GM18870 (cell line): ENCODE results near the gene SELENBP1.
"Not testable (repeated sequence)": the region's sequence is repeated elsewhere in the genome, so short reads cannot be mapped to it uniquely, and the experiment has no call there.

ENCODE experiments used
- ATAC-seq: cut with Tn5 transposase; IDR thresholded peaks from one replicate; pipeline ENCODE4 v1.9.1; 2021; ENCODE audit warnings: moderate library complexity; ENCODE audit not compliant: unreplicated experiment

Gene SELENBP1

DNA sequence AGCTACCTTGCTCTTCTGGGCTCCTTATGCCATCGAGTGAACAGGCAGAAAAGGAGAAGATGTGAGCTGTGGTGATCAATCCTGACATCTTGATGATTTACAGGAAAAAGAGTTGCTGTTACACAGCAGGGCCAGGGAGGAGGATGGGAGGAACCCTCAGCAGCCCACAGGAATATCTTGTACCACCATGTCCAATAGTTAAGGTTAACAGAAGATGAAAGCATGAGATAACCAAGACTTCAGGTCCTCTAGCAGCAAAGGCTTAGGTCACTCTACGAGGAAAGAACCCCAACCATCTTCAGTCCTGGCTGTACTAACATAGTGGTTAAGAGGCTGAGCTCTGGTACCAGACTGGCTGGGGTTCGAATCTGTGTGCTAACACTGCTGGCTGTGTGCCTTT, 12.1 kb upstream of the SELENBP1 start:
- ATAC-seq: no peak

DNA sequence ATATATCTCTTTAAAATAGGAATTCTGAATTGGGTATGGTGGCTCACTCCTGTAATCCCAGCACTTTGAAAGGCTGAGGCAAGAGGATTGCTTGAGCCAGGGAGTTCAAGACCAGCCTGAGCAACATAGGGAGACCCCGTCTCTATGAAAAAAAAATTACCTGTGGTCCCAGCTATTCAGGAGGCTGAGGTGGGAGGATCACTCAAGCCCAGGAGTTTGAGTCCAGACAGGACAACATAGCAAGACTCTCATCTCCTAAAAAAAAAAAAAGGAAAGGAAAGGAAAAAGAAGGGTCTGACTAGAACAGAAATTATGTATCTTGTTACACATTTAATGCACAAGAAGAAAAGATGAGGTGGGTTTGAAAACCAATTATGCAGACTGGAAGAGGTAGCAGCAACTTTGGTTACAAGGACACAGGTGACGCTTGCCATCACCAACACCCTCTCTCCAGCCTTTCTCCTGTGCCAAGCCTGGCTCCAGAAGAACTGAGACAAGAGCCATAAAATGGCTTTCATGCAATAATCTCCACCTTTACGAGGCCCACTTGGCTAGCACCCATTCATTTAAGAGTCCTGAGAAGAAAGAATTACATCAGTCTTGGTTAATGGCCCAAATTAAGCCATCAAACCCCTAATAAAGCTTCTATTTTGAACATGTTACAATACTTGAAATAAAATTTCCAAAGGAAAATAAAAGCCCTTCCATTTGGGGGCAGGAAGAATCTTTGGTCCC, 4.8 kb upstream of the SELENBP1 start:
- ATAC-seq: no peak

DNA sequence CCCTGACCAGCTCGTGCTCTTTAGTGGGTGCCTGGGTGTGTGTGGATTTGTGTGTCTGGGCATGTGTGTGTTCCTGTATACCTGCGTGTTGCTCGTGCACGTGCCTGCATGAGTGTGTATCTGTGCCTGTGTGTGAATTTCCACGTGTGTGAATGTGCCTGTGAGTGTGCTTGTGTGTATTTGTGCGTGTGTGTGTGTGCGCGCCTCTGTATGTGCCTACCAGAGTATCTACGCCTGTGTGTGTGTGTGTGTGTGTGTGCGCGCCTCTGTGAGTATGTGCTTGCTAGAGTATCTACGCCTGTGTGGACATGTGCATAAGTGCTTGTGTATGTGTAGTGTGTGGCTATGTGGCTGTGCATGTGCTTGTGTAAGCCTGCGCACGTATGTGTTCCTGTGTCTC, 691 bp upstream of the SELENBP1 start:
- no peak for ATAC-seq

DNA sequence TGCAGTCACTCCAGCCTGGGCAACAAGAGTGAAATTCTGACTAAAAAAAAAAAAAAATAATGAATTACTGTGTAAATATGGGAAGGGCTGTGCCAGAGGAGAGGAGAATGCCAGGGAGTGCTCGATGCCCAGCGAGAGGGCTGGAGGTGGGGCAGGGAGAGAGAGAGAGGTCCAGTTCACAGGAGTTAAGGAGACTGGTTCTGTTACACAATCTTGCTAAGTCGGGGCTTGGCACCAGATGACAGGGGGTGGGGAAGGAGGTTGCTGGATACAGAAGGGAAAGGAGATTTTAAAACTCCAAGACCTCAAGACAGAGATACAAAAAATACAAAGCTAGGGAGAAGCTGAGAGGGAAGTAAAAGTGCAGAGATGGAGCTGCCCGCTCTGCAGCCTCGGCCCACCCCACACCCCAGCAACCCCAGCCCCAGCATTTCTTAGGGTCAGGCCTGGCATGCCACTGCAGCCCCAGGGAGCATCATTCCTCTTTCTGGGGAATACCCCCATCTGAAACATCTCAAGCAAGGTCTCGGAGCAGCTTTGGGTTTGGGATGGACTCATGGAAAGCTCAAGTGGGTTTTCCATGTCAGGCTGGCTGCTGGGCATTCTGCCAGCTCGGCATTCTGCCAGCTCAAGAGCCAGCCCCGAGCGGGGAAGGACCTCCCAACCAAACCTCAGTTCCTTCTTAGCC, 991 bp downstream of the SELENBP1 start:
- no peak for ATAC-seq

DNA sequence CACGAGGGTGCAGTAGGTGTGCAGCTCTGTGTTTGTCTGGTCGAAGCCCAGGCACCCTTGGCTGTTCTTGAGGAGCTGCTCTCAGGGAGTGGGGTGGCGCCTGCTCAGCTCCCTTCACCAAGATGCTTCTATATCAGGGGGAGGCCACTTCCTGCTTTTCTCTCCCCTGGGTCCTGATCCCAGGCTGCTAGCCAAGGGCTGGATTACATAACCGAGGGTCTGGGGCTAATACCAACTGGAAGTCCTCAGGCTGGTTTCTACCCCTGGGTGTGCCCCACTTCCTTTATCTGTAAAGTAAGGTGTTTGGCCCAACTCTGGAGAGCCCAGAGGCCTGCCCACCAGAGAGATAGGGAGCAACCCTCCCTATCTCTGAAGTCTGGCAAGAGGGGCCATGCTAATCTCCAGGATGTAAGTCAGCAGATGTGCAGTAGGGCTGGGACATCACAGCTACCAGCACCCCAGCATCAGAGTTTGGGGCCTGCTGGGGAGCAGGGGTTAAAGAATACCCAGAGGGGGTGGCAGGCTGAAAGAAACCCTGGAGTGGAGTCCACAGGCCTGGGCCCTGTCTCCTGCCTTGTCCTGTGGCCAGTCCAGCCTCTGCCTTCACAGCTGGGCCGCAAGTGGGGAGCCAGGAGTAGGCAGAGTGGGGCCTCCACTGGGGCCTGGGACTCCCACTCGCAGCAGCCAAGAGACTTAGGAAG, 2.1 kb downstream of the SELENBP1 start:
- ATAC-seq: no peak

DNA sequence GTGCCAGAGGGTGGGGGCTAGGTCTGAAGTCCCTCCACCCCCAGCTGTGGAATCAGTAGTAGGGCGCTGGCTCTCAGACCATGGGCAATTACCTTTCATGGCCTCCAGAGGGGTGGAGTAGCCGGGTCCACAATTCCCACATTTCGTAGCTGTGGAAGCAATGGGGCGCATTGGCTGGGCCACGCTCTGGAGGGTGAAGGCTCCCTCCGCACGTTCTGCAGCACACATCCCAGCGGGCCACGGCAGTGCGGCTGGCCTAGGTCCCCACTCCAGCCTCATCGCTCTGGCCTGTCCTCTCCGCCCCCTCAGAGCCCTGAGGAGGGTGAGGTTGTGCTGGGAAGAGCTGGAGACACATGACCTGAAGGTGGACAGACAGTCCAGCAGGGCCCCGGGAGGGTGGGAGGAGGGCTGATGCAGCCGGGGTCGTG, 2.9 kb downstream of the SELENBP1 start:
- ATAC-seq: no peak

DNA sequence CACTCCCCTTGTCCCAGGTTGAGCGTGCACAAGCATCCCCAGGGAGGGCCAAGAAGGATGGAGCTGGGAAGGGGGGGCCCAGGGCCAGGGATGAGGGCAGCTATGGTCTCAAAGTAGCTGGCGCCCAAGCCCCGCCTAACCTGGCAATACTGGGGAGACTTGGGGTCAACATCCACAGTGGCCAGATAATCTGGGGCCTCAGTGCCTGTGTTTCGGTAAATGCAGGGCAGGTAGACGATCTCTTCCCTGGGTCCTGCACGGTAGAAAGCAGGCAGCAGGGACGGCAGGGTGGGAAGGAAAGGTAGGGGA, 3.2 kb downstream of the SELENBP1 start:
- ATAC-seq: no peak

DNA sequence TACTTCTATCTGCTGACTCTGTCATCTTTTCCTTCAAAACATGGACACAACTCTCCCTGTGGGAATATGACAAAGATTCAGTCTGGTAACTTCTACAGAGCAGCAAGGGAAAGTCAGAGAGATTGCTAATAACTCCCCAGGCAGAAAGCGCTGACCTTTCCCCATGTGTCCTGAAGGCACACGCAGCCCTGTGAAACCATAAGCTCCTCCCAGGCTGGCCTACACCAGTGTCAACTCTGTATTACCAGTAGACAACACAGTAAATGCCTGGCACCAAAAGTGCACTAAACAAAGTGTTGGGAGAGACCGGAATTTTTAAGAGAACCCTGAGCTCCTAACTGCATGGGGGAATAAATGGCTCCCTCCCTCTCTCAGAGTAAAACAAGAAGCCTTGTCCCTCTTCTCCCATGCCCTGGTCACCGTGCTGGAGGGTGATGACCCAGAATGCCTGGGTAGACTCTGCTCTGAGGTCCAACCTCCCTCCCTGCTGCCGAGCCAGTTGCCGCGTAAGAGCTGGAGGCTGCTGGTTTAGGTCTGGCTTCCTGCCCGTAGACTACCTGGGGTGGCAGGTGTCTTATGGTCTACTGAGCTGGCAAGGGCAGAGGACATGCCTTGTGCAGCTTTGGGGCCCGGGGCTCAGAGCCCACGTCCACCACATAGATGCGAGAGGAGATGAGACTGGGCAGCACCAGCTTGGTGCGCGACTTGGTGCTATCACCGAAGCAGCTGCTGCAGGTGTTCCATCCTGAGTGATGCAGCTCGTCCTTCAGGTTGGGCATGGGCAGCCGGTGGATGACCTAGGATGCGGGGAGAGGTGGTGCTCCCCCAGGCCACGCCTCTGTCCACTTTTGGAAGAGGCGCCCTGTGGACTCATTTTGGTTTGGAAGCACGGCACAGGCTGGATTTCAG, 3.9 kb downstream of the SELENBP1 start:
- ATAC-seq: no peak

DNA sequence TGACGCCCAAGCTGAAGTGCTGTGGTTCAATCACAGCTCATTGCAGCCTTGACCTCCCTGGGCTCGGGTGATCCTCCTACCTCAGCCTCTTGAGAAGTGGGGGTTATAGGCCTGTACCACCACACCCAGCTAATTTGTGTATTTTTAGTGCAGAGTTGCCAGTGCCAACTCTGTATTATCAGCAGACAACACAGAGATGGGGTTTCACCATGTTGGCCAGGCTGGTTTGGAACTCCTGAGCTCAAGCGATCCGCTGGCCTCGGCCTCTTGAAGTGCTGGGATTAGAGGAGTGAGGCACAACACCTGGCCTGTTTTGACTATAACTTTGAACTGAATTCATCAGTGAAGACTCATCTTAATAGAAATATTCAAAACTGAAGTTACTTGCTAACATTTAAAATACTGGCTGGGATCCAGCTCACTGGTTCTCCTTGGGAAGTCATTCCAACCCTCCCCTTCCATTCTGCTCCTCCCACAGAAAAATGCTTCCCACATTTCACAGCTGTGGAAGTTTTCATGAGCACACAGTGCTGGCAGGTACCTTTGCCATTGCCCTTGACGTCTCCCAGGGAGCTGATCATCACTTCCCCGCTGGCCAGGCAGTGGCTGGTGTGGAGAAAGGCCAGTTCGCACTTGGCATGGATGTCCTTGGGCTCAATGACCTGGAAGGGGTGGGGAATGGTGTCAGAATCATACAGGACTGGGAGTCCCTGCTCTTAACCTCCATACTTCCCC, 4.7 kb downstream of the SELENBP1 start:
- no peak for ATAC-seq

DNA sequence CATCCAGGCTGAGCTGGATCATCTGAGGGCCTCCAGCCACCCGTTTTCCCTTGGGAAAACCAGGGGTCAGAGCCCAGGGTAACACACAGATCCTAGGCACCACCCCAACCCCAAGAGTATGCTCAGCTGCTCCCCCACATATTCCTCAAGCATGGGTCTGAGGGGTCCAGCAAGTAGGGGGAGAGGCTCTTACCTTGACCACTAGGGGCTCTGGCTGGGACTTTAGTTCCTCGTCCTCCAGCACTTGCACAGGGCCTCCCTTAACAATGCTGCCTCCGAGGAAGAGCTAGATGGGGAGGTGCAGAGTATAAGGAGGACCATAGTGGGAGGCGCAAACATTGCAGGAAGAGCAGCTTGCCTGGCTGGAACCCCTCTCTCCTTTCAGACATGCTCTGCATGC, 7.5 kb downstream of the SELENBP1 start:
- ATAC-seq: no peak

DNA sequence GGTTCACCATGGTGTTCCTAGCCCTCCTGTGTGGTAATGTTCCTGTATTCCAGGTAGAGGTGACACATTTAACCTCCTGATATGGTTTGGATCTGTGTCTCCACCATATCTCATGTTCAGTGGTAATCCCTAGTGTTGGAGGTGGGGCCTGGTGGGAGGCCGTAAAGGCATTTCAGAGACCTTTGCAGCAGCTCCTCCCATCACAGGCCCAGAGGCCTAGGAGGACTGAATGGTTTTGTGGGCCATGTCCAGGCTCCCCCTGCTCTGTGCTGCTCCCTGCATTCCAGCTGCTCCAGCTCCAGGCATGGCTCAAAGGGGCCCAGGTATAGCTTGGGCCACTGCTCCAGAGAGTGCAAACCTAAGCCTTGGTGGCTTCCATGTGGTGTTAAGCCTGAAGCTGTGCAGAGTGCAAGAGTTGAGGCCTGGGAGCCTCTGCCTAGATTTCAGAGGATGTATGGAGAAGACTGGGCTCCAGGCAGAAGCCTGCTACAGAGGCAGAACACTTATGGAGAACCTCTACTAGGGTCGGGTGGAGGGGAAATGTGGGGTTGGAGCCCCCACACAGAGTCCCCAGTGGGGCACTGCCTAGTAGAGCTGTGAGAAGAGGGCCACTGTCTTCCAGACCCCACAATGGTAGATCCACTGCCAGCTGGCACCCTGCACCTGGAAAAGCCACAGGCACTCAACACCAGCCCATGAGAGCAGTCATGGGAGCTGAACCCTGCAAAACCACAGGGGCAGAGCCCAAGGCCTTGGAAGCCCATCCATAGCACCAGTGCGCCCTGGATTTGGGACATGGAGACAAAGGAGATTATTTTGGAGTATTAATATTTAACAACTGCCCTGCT, 10.0 kb downstream of the SELENBP1 start:
- no peak for ATAC-seq

DNA sequence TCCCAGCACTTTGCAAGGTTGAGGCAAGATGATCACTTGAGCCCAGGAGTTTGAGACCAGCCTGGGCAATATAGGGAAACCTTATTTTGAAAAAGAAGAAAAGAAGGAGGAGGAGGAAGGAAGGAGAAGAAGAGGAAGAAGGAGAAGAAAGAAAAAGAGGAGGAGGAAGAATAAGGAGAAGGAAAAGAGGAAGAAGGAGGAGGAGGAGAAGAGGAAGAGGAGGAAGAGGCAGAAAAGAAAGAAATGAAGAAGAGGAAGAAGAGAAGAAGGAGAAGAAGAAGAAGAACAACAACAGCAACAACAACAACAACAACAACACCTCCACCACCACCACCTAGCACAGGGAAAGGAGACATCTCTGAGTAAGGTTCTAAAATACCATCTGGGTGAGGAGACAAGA, 10.6 kb downstream of the SELENBP1 start:
- ATAC-seq: no peak

DNA sequence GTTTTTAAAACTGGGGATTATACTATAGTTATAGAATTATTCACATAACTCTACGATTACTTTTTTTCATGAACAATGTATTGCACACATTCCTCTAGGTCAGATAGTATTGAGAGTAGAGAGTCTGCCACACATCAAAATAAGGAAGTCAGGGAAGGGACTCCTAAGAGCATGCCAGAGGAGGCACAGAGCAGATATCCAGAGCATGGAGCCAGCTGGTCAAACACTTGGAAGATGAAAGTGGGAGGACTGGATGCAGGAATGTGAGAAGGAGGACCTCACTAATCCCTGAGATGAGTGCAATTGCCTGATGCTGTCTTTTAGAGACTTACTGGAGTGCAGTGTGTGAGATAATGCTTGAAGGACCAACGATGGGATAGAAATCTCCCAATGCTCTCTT, 15.8 kb downstream of the SELENBP1 start:
- no peak for ATAC-seq

DNA sequence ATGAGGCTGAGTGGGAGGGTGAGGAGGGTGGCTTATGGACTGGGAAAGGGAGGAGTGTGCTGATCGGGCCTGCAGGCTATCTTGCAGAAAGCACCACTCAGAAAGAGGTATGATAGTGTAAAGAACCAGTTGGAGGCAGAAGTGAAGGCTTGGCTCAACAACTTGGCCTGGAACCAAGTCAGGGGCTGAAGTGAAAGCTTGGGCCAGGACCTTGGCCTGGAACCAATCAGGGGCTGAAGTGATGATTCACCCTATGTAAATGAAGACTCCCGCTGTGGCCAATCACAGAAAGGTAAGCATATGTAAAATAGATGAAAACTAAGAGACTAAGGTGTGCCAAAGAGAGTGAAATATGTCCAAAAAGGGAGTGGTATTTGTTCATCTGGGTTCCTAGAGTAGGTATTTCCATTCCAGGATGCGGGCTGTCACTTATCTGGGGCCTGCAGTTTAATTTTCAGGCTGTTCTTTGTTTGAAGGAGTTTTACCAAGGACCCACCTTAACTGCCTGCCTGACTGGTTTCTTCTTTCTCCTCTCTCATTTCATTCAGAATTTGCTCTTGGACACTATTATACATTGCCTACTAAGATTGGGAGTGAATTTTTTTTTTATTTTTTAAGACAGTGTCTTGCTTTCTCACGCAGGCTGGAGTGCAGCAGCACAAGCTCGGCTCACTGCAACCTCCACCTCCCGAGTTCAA, 20.3 kb downstream of the SELENBP1 start:
- no peak for ATAC-seq

DNA sequence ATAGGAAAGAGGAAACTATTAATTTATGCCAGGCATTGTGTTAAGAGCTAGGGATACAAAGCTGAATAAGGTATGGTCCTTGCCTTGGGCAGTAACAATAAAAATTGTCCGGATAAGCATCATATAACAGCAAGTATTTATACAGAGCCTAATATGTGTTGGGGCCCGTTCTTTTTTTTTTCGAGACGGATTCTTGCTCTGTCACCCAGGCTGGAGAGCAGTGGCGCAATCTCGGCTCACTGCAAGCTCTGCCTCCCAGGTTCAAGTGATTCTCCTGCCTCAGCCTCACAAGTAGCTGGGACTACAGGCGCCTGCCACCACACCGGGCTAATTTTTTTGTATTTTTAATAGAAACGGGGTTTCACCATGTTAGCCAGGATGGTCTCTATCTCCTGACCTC, 22.2 kb downstream of the SELENBP1 start:
- not testable (repeated sequence) for ATAC-seq

DNA sequence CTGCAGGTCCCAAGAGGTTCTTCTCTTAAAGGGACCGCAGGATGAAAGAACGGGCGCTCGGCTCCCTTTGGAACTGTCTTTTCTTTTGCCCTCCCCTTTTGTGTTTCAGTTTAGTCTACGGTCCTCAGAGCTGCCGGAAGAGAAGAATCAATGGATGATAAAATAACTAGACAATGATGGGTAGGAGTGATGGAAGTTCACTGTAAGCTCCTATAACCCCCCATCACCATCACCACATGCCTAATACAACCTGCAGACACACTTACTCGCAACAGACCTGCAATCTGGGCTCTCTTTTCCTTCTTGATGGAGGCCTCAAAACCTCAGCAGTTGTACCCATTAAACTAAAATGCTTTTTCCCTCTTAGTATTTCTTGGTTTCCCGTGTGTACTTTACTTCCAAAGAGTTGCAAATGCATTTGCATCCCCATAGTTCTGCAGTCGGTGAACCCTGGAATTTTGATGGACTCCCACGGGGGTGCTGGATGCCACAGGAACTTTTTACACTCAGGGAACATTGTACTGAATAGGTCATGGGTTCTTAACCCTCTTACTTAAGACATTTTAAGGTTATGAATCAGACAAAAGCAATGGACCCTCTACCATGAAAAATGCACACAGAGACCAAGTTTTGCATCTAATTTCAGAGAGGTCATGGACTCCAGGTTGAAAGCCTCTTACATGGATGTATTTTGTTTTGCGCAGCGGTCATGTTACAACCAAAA, 24.8 kb downstream of the SELENBP1 start:
- ATAC-seq: no peak

DNA sequence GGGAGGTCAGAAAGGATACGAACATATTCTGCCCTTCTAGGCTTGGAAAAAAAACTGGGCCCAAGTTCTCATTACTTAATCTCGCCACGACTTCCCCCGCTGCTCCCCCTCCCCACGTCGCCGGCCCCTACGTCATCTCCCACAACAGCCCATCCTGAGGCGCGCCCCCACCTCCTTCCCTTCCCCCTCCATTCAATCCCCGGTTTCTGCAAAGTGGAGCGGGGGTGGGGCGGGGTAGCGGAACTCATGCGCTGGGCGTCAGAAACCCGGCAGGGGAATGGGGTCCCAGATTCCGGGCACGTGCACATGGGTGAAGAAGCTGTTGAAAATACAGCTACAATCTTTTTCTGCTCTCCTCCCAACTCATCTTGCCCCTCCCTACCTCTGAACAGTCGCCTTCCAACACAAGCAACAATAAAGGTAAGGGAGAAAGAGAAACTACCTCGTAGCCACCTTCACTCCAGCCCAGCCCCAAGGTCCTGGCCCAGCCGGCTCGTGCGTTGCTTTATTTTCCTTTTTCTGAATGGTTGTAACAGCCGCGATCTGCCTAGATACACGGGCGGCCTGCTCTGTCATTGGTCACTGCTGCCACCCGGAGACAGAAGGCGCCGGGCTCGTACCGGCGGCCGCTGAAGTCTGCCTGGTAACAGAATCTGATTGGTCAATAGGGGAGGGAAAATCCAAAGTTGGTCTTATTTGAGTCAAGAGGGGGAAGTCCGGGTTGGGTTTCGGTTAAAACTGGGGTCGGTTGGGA, 25.6 kb downstream of the SELENBP1 start, which contains the start of gene RFX5:
Gene RFX5, minus strand, starts transcription at position 484 of the 754 bp plus-strand sequence. CDS start 932 bp downstream, outside the sequence.
- peak; percentile 92 for ATAC-seq
